ENCODE data around the gene NOS1. TPM values are rescaled to one million over a fixed set of nuclear protein-coding genes. Genes with fewer than 3 reads are reported as not detected.
"Not testable (repeated sequence)": the region's sequence is repeated elsewhere in the genome, so short reads cannot be mapped to it uniquely, and the experiment has no call there.

Gene NOS1
- total RNA-seq, 1 experiment from 2014 or later, result not detected

GRCh38 chr12:117193903-117194302 lies 167.5 kb downstream of the NOS1 start:
- intact Hi-C loops (cut with micrococcal nuclease), result no loop called here
- DNase-seq (ENCODE audit: unreplicated experiment), result no peak
- Mint-ChIP-seq H3K36me3 (ENCODE audit: insufficient read depth, unreplicated experiment) (peaks cover 6% of the 10 kb centered on the region), H3K27me3 (ENCODE audit: insufficient read depth, unreplicated experiment) (no peaks in the 10 kb centered on the region), H3K9me3 (ENCODE audit: unreplicated experiment) (no peaks in the 10 kb centered on the region), H3K4me3 (ENCODE audit: unreplicated experiment) (no peak overlapping the region), H3K4me1 (ENCODE audit: insufficient read depth, unreplicated experiment) (peaks cover 10% of the 10 kb centered on the region), H3K27ac (ENCODE audit: low read depth, unreplicated experiment) (no peak overlapping the region)
- CTCF ChIA-PET, result no interaction called here
- POLR2A ChIA-PET, result no interaction called here
- TF ChIP-seq CTCF (IDR thresholded peaks at IDR 0.05; ENCODE audit: unreplicated experiment), result no peak
- no TSS peak for BruUV-seq (replicated peaks)

GRCh38 chr12:117192581-117192980 lies 168.8 kb downstream of the NOS1 start:
- H3K4me1 Mint-ChIP-seq (ENCODE audit: insufficient read depth, unreplicated experiment), result peaks cover 13% of the 10 kb centered on the region
- intact Hi-C loops (cut with micrococcal nuclease); H3K27ac Mint-ChIP-seq (ENCODE audit: low read depth, unreplicated experiment); H3K36me3 Mint-ChIP-seq (ENCODE audit: insufficient read depth, unreplicated experiment); H3K4me3 Mint-ChIP-seq (ENCODE audit: unreplicated experiment); DNase-seq (ENCODE audit: unreplicated experiment); H3K9me3 Mint-ChIP-seq (ENCODE audit: unreplicated experiment); BruUV-seq (replicated peaks); H3K27me3 Mint-ChIP-seq (ENCODE audit: insufficient read depth, unreplicated experiment): not testable (repeated sequence)
- POLR2A ChIA-PET, result interaction anchor here (1.1 kb wide), 1 partner anchor 610 kb away, joined by 3 read pairs; no protein-coding TSS in a partner anchor
- CTCF ChIA-PET, result interaction anchor here (0.6 kb wide), 1 partner anchor 23 kb away, joined by 3 read pairs; no protein-coding TSS in a partner anchor

- BruUV-seq (replicated peaks), result no TSS peak
- no peak for TF ChIP-seq CTCF (IDR thresholded peaks at IDR 0.05; ENCODE audit: unreplicated experiment)
- Mint-ChIP-seq H3K4me1 (ENCODE audit: insufficient read depth, unreplicated experiment) (peaks cover 13% of the 10 kb centered on the region), H3K4me3 (ENCODE audit: unreplicated experiment) (peak overlapping the region; percentile 1), H3K27ac (ENCODE audit: low read depth, unreplicated experiment) (no peak overlapping the region), H3K36me3 (ENCODE audit: insufficient read depth, unreplicated experiment) (peaks cover 7% of the 10 kb centered on the region), H3K27me3 (ENCODE audit: insufficient read depth, unreplicated experiment) (no peaks in the 10 kb centered on the region), H3K9me3 (ENCODE audit: unreplicated experiment) (no peaks in the 10 kb centered on the region)
- intact Hi-C loops (cut with micrococcal nuclease), result no loop called here
- DNase-seq (ENCODE audit: unreplicated experiment), result peak; percentile 44
- ChIA-PET POLR2A (interaction anchor here (1.1 kb wide), 1 partner anchor 611 kb away, joined by 3 read pairs; no protein-coding TSS in a partner anchor), CTCF (interaction anchor here (1.0 to 1.2 kb wide), 2 partner anchors 20 to 657 kb away, joined by 3 to 5 read pairs; no protein-coding TSS in a partner anchor)
Measured at GRCh38 chr12:117192057-117192456, 169.4 kb downstream of the NOS1 start.

GRCh38 chr12:117190210-117190781 lies 171.1 kb downstream of the NOS1 start, which contains the start of gene FBXO21:
FBXO21 (minus strand) TSS chr12:117190470; CDS start chr12:117190456, 14 bp downstream.
- peaks cover 13% of the 10 kb centered on the region for H3K4me1 Mint-ChIP-seq (ENCODE audit: insufficient read depth, unreplicated experiment)
- TF ChIP-seq CTCF (IDR thresholded peaks at IDR 0.05; ENCODE audit: unreplicated experiment), result no peak
- peak within 1 kb of the TSS; percentile 84 for H3K4me3 Mint-ChIP-seq (ENCODE audit: unreplicated experiment)
- H3K27ac Mint-ChIP-seq (ENCODE audit: low read depth, unreplicated experiment), result peak within 1 kb of the TSS; percentile 84
- intact Hi-C loops (cut with micrococcal nuclease), result no loop called here
- no TSS peak for BruUV-seq (replicated peaks)
- no peaks in the 10 kb centered on the region for H3K9me3 Mint-ChIP-seq (ENCODE audit: unreplicated experiment)
- H3K27me3 Mint-ChIP-seq (ENCODE audit: insufficient read depth, unreplicated experiment), result no peaks in the 10 kb centered on the region
- ChIA-PET POLR2A (interaction anchor here (0.7 to 2.1 kb wide), 2 partner anchors 9 to 826 kb away, joined by 3 to 4 read pairs; partner anchors contain the start of gene RFC5), CTCF (interaction anchor here (0.7 kb wide), 1 partner anchor 8 kb away, joined by 4 read pairs; no protein-coding TSS in a partner anchor)
- peaks cover 17% of the 10 kb centered on the region for H3K36me3 Mint-ChIP-seq (ENCODE audit: insufficient read depth, unreplicated experiment)
- DNase-seq (ENCODE audit: unreplicated experiment), result peak; percentile 84
